Measurements from ENCODE around the gene FAM168A.

The FAM168A gene

DNA sequence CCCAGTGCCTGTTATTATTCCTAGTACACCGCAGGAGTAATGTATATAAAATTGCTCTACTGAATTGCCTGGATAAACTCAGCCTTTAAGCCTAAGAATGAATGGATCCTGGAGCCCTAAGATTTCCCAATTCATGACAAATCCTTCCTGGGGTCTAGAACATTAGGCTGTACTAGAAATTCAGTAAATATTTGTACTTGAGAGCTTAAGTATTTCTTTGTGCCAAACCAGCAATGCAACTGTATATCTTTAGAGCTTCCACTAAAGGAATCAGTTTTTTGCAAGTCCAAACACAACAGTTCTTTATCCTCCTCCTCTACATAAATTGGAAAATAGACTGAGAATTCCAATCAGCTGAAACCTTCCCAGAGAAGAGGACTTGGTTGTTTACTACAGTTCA, 65.6 kb downstream of the FAM168A start:
- no peak overlapping the region for H3K4me3 ChIP-seq (ENCODE audit: low read depth, low read length)
- no peak for DNase-seq (ENCODE audit: low read depth)
- TF ChIP-seq CTCF (conservative IDR thresholded peaks at IDR 0.05; ENCODE audit: low read depth, low read length) = no peak

- DNase-seq (ENCODE audit: low read depth) = no peak
- no peak overlapping the region for H3K4me3 ChIP-seq (ENCODE audit: low read depth, low read length)
- no peak for TF ChIP-seq CTCF (conservative IDR thresholded peaks at IDR 0.05; ENCODE audit: low read depth, low read length)
Observed at GRCh38 chr11:73531386-73531785, 66.5 kb downstream of the FAM168A start.

DNA sequence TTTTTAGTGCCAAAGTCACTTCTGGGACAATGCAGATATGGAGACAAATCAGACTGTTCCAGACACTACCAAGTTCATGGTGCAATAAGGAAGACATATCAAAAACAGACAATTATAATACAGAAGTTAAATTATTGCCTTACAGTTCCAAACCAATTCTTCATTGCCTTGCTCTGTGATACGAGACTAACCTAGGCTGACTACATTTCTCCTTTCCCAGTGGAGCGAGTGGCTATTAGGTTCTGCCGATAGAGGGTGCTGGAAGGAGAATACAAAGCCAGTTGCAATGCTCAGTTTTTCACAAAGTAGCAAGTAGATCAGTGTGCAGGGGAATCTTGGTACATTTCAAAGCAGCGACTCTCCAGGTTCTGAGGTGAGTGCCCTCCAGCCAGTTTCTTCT, 67.8 kb downstream of the FAM168A start:
- DNase-seq (ENCODE audit: low read depth) = peak; percentile 14
- no peak overlapping the region for H3K4me3 ChIP-seq (ENCODE audit: low read depth, low read length)
- peak; percentile 45 for TF ChIP-seq CTCF (conservative IDR thresholded peaks at IDR 0.05; ENCODE audit: low read depth, low read length)

GRCh38 chr11:73529204-73529530, 68.7 kb downstream of the FAM168A start:
- no peak for TF ChIP-seq CTCF (conservative IDR thresholded peaks at IDR 0.05; ENCODE audit: low read depth, low read length)
- DNase-seq (ENCODE audit: low read depth) = no peak
- no peak overlapping the region for H3K4me3 ChIP-seq (ENCODE audit: low read depth, low read length)

DNA sequence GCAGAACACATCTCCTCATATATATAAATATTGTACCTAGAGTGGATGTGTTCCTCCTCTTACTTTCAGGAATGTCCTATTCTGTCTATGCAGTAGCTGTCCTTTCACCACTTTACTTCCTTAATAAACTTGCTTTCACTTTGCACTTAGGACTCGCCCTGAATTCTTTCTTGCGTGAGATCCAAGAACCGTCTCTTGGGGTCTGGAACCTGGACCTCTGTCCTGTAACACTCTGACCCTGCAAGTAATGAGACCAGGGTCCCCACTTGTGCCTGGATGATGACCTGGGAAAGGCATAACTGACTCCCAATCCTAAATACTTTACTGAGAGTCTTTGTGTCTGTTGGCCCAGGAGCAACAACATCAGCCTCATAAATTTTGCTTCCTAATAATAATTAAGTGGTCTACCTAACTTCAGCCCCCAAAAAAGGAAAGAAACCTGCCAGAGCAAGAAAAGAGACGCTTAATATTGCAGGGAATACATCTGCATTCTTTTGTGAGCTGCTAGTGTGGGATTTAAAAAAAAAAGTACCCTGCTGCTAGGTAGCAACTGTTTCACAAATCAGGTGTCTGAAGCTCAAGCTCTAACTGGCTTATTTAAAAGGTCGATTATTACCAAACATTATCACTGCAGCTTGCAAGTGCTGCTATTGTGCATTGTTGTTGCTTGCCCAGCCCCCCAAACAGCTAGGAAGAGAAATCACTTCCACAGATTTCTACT, 69.3 kb downstream of the FAM168A start:
- DNase-seq (ENCODE audit: low read depth) = peak; percentile 47
- no peak for TF ChIP-seq CTCF (conservative IDR thresholded peaks at IDR 0.05; ENCODE audit: low read depth, low read length)
- H3K4me3 ChIP-seq (ENCODE audit: low read depth, low read length) = peak overlapping the region; percentile 46

GRCh38 chr11:73528013-73528412, 69.9 kb downstream of the FAM168A start:
- DNase-seq (ENCODE audit: low read depth) = no peak
- no peak overlapping the region for H3K4me3 ChIP-seq (ENCODE audit: low read depth, low read length)
- TF ChIP-seq CTCF (conservative IDR thresholded peaks at IDR 0.05; ENCODE audit: low read depth, low read length) = no peak

- no peak for TF ChIP-seq CTCF (conservative IDR thresholded peaks at IDR 0.05; ENCODE audit: low read depth, low read length)
- no peak for DNase-seq (ENCODE audit: low read depth)
- H3K4me3 ChIP-seq (ENCODE audit: low read depth, low read length) = no peak overlapping the region
Observed at GRCh38 chr11:73525611-73526010, 72.3 kb downstream of the FAM168A start.
